Omental fat pad (tissue), 4 donors: ENCODE data around the gene CILP2. TPM values are rescaled to one million over a fixed set of nuclear protein-coding genes. Genes with fewer than 3 reads are reported as not detected.

Experiments
- ATAC-seq: fragments of 150-250 bp; one replicate; pipeline ENCODE4 v1.9.1; 2016; ENCODE audit warnings: mild to moderate bottlenecking, moderate library complexity; ENCODE audit not compliant: low FRiP score
- DNase-seq: peaks from one replicate; pipeline ENCODE4 v3.0.0-alpha.2; 2019; ENCODE audit warnings: low spot score
- CTCF ChIP-seq, 3 donors: fragments of 450-650 bp; IDR thresholded peaks; one replicate each; pipeline ENCODE4 v1.5.1; 2016 to 2017; ENCODE audit warnings: antibody characterized with exemption in 3 of 3, mild to moderate bottlenecking in 3 of 3, moderate library complexity in 2 of 3
- total RNA-seq, 4 donors: library from RNA; depleted of rRNA; stranded (reverse); fragments of >200 nt; gene quantifications; one replicate each; pipeline ENCODE4 v1.1.0, GENCODE V29; 2016

CILP2 gene
- total RNA-seq, 4 donors from 2014 or later: 0.28 to 2.2 (median 0.38) TPM

- TF ChIP-seq CTCF (IDR thresholded peaks at IDR 0.05): no peak
- ATAC-seq (no peak), DNase-seq (no peak)
These were observed 6.3 kb downstream of the CILP2 start for GRCh38 chr19:19544257-19544953.

GRCh38 chr19:19544954-19545591 lies 7.0 kb downstream of the CILP2 start:
- no peak for DNase-seq
- no peak for ATAC-seq
- no peak for TF ChIP-seq CTCF (IDR thresholded peaks at IDR 0.05)

GRCh38 chr19:19545707-19546106 lies 7.6 kb downstream of the CILP2 start:
- TF ChIP-seq CTCF (IDR thresholded peaks at IDR 0.05): no peak
- DNase-seq: no peak
- no peak for ATAC-seq

- DNase-seq: no peak
- no peak for ATAC-seq
- no peak for TF ChIP-seq CTCF (IDR thresholded peaks at IDR 0.05)
These were observed 8.7 kb downstream of the CILP2 start for GRCh38 chr19:19546751-19547162.

GRCh38 chr19:19547674-19548336 lies 9.7 kb downstream of the CILP2 start:
- ATAC-seq (no peak), DNase-seq (no peak)
- no peak for TF ChIP-seq CTCF (IDR thresholded peaks at IDR 0.05)

GRCh38 chr19:19548915-19549759 lies 11.1 kb downstream of the CILP2 start:
- no peak for ATAC-seq
- DNase-seq: no peak
- no peak for TF ChIP-seq CTCF (IDR thresholded peaks at IDR 0.05)
